HCT116 (cell line): ENCODE results near the gene ATP2B1.

Experiments used
- ATF3 ChIP-seq: IDR thresholded peaks from 2 replicates; pipeline ENCODE4 v1.6.1; 2012
- CBX3 ChIP-seq: IDR thresholded peaks from 2 replicates; pipeline ENCODE4 v1.6.1; 2012; ENCODE audit warnings: low read depth
- CEBPB ChIP-seq: IDR thresholded peaks from 2 replicates; pipeline ENCODE4 v1.6.1; 2012; ENCODE audit warnings: low read depth
- CTCF ChIP-seq, 3 experiments: fragments of 200-600 bp in 1 of 3; sonication (generic) in 1 of 3; IDR thresholded peaks in 2 of 3; conservative IDR thresholded peaks in 1 of 3; 2 replicates each; pipeline ENCODE4 v1.5.1; 2012 to 2017; ENCODE audit warnings: low read depth in 2 of 3, low read length in 2 of 3, antibody characterized with exemption in 1 of 3, borderline replicate concordance in 1 of 3, control low read depth in 1 of 3, mild to moderate bottlenecking in 1 of 3, mixed read lengths in 1 of 3, mixed run types in 1 of 3, moderate library complexity in 1 of 3; ENCODE audit not compliant: insufficient read depth in 1 of 3
- EZH2phosphoT487 ChIP-seq: fragments of 200-600 bp; IDR thresholded peaks from 2 replicates; pipeline ENCODE4 v1.6.1; 2018; ENCODE audit warnings: antibody characterized with exemption, borderline replicate concordance
- POLR2A ChIP-seq: IDR thresholded peaks from 2 replicates; pipeline ENCODE4 v1.7.0; 2011; ENCODE audit warnings: borderline replicate concordance; ENCODE audit not compliant: insufficient read depth, insufficient read length; ENCODE audit errors: extremely low read depth
- POLR2AphosphoS5 ChIP-seq: IDR thresholded peaks from 2 replicates; pipeline ENCODE4 v1.6.1; 2011; ENCODE audit warnings: mild to moderate bottlenecking, low read depth, low read length, moderate library complexity
- REST ChIP-seq: IDR thresholded peaks from 2 replicates; pipeline ENCODE4 v1.6.1; 2012; ENCODE audit warnings: low read depth

DNA sequence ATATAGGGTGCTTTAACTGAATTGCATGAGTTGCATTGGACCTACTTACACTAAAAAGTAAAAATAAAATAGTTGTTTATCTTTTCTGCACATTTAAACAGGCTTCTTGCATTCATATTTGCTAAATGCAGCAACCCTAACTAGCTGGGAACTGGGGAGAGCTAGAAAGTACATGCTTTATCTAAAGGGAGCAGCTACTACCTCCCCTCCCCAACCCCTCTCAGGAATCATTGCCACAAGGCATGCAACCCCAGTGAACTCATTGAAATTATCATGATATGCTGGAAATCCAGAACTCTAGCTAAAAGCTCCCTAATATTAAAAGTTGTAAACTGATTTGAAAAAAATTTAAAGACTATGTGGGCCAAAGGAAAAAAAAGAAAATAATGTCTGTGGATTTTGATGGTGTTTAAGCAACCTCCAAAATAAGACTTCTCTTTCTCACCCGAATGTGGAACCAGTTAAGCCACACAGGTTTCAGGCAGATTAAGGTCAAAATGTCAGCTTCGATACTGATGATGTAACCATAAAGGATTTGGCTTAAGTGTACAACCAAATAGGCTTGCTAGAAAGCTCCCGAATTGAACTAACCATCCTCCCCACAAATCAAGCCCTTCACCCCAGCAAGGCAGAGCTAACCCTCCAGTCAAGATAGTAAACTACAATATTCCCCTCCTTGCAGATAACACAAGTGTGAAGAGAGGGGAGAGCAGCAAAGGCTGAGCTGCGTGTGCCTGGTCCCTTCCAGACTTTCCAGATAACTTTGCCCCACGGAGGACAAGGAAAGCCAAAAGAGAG, 169.0 kb downstream of the ATP2B1 start:
- TF ChIP-seq CTCF (IDR thresholded peaks at IDR 0.05 in 2 of 3, conservative IDR thresholded peaks at IDR 0.05 in 1 of 3; ENCODE audit: borderline replicate concordance in 1 of 3, insufficient read depth in 1 of 3, low read depth in 2 of 3, low read length in 2 of 3), result no peak
- TF ChIP-seq EZH2phosphoT487, result no peak
- TF ChIP-seq REST, result no peak
- no peak for TF ChIP-seq CBX3
- TF ChIP-seq ATF3, result no peak
- no peak for TF ChIP-seq POLR2A
- TF ChIP-seq CEBPB, result no peak
- no peak for TF ChIP-seq POLR2AphosphoS5
